ENCODE data around the gene ADAM15. TPM values are rescaled to one million over a fixed set of nuclear protein-coding genes. Genes with fewer than 3 reads are reported as not detected.
A peak's percentile ranks its signal among the peaks of the same experiment; 100 is the strongest.

ADAM15 gene
- total and polyA plus RNA-seq, 9 donors = 17.0 to 149 (median 61.7) TPM

- no peaks in the 10 kb centered on the region for H3K36me3 ChIP-seq
- no peak overlapping the region for H3K4me3 ChIP-seq
- H3K9me3 ChIP-seq = no peaks in the 10 kb centered on the region
- intact Hi-C loops (cut with DNase I) = no loop called here
- H3K27me3 ChIP-seq = no peaks in the 10 kb centered on the region
- TF ChIP-seq CTCF (IDR thresholded peaks at IDR 0.05) = no peak
- no peak for TF ChIP-seq EP300 (IDR thresholded peaks at IDR 0.05)
- TF ChIP-seq POLR2A (IDR thresholded peaks at IDR 0.05) = no peak
- WGBS, 3 donors = 87 to 96% (median 96%) methylated on average over 6 of the region's 6 CpGs
- peaks cover 10% of the 10 kb centered on the region for H3K4me1 ChIP-seq (ENCODE audit: insufficient read depth)
- peak in 1 of 5 donors; percentile 58 for DNase-seq
- H3K27ac ChIP-seq = peak overlapping the region; percentile 57 to 62
These were observed 39.6 kb upstream of the ADAM15 start for GRCh38 chr1:155011437-155012025.

DNA sequence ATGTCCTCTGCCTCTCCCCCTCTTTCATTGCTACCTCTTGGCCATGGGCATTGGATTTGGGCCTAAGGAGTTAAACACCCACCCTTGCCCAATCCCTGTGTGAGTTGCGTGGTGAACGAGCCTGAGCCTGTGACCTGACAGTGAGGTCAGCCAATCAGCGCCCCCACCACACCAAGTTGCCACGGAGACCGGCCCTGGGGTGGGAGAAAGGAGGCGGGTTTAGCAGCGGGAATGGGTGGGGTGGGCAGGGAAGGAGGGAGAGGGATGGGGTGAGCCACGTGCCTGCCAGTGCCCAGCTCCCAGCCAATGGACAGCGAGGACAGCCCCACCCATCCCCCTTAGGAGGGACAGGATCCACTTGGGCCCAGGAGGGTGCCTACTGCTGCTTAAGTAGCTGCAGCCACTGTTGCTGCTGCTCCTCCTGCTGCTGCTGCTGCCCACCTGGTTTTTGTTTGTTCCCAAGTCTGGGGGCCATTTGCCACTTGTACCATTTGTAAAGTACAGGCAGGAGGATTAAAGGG, 39.0 kb upstream of the ADAM15 start:
- Histone ChIP-seq H3K27ac (peak overlapping the region; percentile 57 to 62), H3K27me3 (no peaks in the 10 kb centered on the region), H3K9me3 (no peaks in the 10 kb centered on the region), H3K36me3 (no peaks in the 10 kb centered on the region), H3K4me3 (no peak overlapping the region), H3K4me1 (ENCODE audit: insufficient read depth) (peaks cover 12% of the 10 kb centered on the region)
- TF ChIP-seq EP300 (IDR thresholded peaks at IDR 0.05) (no peak), CTCF (IDR thresholded peaks at IDR 0.05) (no peak), POLR2A (IDR thresholded peaks at IDR 0.05) (no peak)
- DNase-seq = peak; percentile 82 to 88 (median 84)
- intact Hi-C loops (cut with DNase I) = no loop called here
- 0 to 20% (median 16%) methylated on average over 2 to 9 of the region's 9 CpGs for WGBS, 3 donors

DNA sequence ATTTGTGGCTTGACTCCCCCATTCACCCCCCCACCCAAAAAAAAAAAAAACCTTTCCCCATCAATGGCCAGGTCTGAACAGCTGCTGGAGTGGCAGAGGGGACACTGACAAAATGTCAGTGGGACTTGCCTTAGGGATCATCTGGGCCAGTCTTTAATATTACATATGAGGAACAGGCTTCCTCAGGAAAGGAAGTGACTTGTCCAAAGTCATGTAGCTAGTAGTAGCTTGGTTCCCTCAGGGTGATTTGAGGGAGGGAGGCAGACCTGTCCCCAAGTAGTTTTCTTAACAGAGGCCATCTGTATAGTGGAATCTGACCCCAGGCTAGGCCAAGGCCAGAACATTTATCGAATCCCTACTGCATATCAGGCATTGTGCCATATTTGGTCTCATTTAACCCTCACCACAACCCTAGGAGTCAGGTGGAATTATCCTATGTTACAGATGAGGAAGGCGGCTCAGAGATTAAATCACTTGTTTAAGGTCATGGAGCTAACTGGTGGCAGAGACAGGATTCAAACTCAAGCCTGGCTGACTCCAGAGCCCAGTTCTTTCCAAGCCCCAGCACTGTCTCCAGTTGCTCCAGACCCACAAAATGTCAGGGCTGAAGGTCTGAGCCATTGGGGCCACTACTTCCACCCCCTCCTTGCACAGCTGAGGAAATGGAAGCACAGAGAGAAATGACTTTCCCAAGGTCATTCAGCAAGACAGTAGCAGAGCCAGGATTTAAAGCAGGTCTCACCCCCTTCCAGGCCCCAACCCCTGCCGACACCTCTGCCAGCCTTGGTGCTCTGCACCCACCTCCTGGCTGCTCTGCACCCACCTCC, 38.1 kb upstream of the ADAM15 start:
- Histone ChIP-seq H3K27me3 (no peaks in the 10 kb centered on the region), H3K27ac (peak overlapping the region in 1 of 2 donors; percentile 57), H3K36me3 (no peaks in the 10 kb centered on the region), H3K4me3 (no peak overlapping the region), H3K4me1 (ENCODE audit: insufficient read depth) (peaks cover 16% of the 10 kb centered on the region), H3K9me3 (no peaks in the 10 kb centered on the region)
- no peak for DNase-seq
- WGBS, 3 donors = 63 to 79% (median 73%) methylated on average over 3 of the region's 3 CpGs
- intact Hi-C loops (cut with DNase I) = no loop called here
- TF ChIP-seq POLR2A (IDR thresholded peaks at IDR 0.05) (no peak), EP300 (IDR thresholded peaks at IDR 0.05) (no peak), CTCF (IDR thresholded peaks at IDR 0.05) (no peak)

GRCh38 chr1:155013632-155014031, 37.5 kb upstream of the ADAM15 start:
- H3K27ac ChIP-seq = no peak overlapping the region
- H3K36me3 ChIP-seq = no peaks in the 10 kb centered on the region
- no peaks in the 10 kb centered on the region for H3K9me3 ChIP-seq
- intact Hi-C loops (cut with DNase I) = no loop called here
- H3K4me3 ChIP-seq = no peak overlapping the region
- no peaks in the 10 kb centered on the region for H3K27me3 ChIP-seq
- peaks cover 16% of the 10 kb centered on the region for H3K4me1 ChIP-seq (ENCODE audit: insufficient read depth)
- TF ChIP-seq CTCF (IDR thresholded peaks at IDR 0.05) (no peak), POLR2A (IDR thresholded peaks at IDR 0.05) (no peak), EP300 (IDR thresholded peaks at IDR 0.05) (no peak)
- peak in 1 of 5 donors; percentile 33 for DNase-seq
- WGBS, 3 donors = 43 to 55% (median 45%) methylated on average over 7 to 8 of the region's 8 CpGs
